Epithelial cell of prostate (primary cell): ENCODE measurements around the gene DNAI4.
"Not testable (repeated sequence)": the region's sequence is repeated elsewhere in the genome, so short reads cannot be mapped to it uniquely, and the experiment has no call there.

Experiments used
- DNase-seq: peaks from one replicate; pipeline ENCODE4 v3.0.0-alpha.2; 2011; ENCODE audit warnings: low read depth, low spot score
- H3K27ac ChIP-seq: fragments of 450-650 bp; 2 replicates; pipeline ENCODE4 v1.5.1; 2017; ENCODE audit warnings: mild to moderate bottlenecking

Gene DNAI4

GRCh38 chr1:66924756-66925557 is at the start of gene DNAI4, which contains the start of gene MIER1:
DNAI4 (minus strand) TSS chr1:66924856; CDS start chr1:66924831, 25 bp downstream.
MIER1 (plus strand) TSS chr1:66924990; CDS start chr1:66925029, 39 bp downstream.
- peak within 1 kb of the TSS; percentile 88 for H3K27ac ChIP-seq
- DNase-seq = peak; percentile 90

GRCh38 chr1:66968574-66968973 is 43.9 kb upstream of the DNAI4 start:
- no peak overlapping the region for H3K27ac ChIP-seq
- no peak for DNase-seq

- H3K27ac ChIP-seq, DNase-seq: not testable (repeated sequence)
Observed at GRCh38 chr1:66966188-66966873, 41.7 kb upstream of the DNAI4 start.

- no peak for DNase-seq
- H3K27ac ChIP-seq = no peak overlapping the region
Observed at GRCh38 chr1:66957938-66958337, 33.3 kb upstream of the DNAI4 start.

GRCh38 chr1:66954208-66954607 is 29.6 kb upstream of the DNAI4 start:
- H3K27ac ChIP-seq = no peak overlapping the region
- DNase-seq = no peak

- DNase-seq = no peak
- peak overlapping the region; percentile 10 for H3K27ac ChIP-seq
Observed at GRCh38 chr1:66951513-66951912, 26.9 kb upstream of the DNAI4 start.

- no peak for DNase-seq
- no peak overlapping the region for H3K27ac ChIP-seq
Observed at GRCh38 chr1:66947267-66947666, 22.6 kb upstream of the DNAI4 start.

- H3K27ac ChIP-seq = peak overlapping the region; percentile 90
- no peak for DNase-seq
Observed at GRCh38 chr1:66945316-66945715, 20.7 kb upstream of the DNAI4 start.

- H3K27ac ChIP-seq = peak overlapping the region; percentile 90
- peak; percentile 57 for DNase-seq
Observed at GRCh38 chr1:66944330-66945274, 19.9 kb upstream of the DNAI4 start.

GRCh38 chr1:66943361-66943969 is 18.8 kb upstream of the DNAI4 start:
- H3K27ac ChIP-seq = peak overlapping the region; percentile 90

GRCh38 chr1:66940981-66941380 is 16.3 kb upstream of the DNAI4 start:
- DNase-seq = no peak
- no peak overlapping the region for H3K27ac ChIP-seq

More at GRCh38 chr1:66943361-66943969, 18.8 kb upstream of the DNAI4 start:
- no peak for DNase-seq

- no peak for DNase-seq
- H3K27ac ChIP-seq = peak overlapping the region; percentile 10
Observed at GRCh38 chr1:66938613-66939012, 14.0 kb upstream of the DNAI4 start.

GRCh38 chr1:66937529-66938234 is 13.0 kb upstream of the DNAI4 start:
- DNase-seq = no peak
- peak overlapping the region; percentile 10 for H3K27ac ChIP-seq

- no peak for DNase-seq
- peak overlapping the region; percentile 9 for H3K27ac ChIP-seq
Observed at GRCh38 chr1:66933887-66934700, 9.4 kb upstream of the DNAI4 start.

GRCh38 chr1:66932291-66932690 is 7.6 kb upstream of the DNAI4 start:
- DNase-seq = no peak
- H3K27ac ChIP-seq = no peak overlapping the region

- DNase-seq = no peak
- peak overlapping the region; percentile 93 for H3K27ac ChIP-seq
Observed at GRCh38 chr1:66931590-66931989, 6.9 kb upstream of the DNAI4 start.

GRCh38 chr1:66930823-66931174 is 6.1 kb upstream of the DNAI4 start:
- DNase-seq = no peak
- peak overlapping the region; percentile 93 for H3K27ac ChIP-seq

GRCh38 chr1:66929999-66930822 is 5.6 kb upstream of the DNAI4 start:
- peak overlapping the region; percentile 93 for H3K27ac ChIP-seq
- DNase-seq = peak; percentile 48
